Central memory CD4-positive, alpha-beta T cell (primary cell): Measurements from ENCODE around the gene PAPSS2.
"Not testable (repeated sequence)": the region's sequence is repeated elsewhere in the genome, so short reads cannot be mapped to it uniquely, and the experiment has no call there.

ENCODE experiments used
- DNase-seq: peaks from one replicate; pipeline ENCODE4 v3.0.0; 2022

Gene PAPSS2

DNA sequence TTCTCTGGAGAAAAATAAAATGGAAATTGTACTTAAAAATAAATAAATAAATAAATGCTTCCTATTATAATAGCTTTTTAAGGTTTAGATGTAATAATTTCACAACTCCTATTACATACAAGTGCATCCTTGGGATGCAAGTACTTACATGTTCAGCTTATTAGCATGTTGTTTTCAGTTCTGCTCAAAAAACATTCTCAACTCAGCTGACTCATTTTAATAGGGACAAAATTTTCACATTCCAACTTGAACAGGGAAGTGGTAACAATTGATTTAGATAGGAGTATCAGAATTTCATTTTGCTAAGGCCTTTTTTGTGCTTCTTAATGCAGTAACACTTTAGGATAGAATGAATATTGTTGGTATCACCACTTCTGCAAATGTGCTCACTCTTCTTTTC is 16.7 kb upstream of the PAPSS2 start:
- no peak for DNase-seq

DNA sequence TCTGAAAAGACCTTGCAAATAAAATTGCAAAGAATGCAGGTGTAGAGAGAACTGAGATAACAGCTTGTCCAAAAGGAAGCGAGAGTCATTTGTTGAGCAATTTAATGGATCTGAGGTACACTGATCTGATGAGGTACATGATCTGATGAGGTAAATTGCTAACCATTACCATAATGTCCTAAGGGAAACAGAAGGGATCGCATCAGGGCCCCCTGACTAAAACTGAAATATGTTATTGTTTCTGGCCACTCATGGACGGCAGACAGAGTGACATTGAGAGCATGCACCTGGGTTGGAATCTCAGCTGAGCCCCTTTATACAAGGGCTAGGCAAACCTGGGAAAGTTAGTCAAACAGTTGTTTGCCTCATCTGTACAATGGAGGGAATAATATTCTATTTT is 15.8 kb upstream of the PAPSS2 start:
- DNase-seq, result no peak

DNA sequence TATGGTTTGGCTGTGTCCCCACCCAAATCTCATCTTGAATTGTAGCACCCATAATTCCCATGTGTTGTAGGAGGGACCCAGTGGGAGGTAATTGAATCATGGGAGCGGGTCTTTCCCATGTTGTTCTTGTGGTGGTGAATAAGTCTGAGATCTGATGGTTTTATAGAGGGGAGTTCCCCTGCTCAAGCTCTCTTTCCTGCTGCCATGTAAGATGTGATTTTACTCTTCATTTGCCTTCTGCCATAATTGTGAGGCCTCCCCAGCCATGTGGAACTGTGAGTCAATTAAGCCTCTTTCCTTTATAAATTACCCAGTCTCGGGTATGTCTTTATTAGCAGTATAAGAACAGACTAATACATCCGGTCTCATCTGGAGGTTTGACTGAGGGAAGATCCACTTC is 15.2 kb upstream of the PAPSS2 start:
- DNase-seq, result not testable (repeated sequence)

DNA sequence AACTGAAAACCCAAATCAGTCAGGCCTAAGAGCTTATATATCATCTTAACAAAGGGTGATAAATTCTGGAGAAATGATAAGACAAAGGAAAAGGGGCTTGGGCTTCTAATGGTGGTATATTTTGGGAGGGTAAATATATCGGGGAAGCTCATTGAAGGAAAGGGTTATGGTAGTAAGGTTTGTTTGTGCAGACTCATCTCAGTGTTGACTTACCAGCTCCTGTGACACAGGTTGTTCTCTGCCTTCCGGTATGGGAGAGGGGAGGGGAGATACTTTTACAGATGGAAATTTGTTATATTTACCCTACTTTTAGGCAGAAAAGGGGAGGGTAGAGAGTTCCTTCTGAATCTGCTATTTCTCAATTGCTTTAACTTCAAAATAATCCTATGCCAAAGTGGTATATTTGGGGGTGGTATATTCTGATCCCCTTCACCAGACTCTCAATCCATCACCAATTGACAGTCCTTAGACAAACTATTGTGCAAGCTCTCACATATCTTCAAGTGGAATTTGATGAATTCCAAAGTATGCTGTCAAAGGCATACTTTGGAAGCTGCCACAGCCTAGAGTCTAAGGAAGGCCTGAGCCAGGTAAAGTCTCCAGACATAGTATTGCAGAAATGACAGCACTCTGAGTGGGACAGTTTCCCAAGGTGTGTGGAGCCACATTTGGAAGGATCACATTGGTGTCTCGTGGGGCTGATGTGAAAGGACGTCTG is 13.3 kb upstream of the PAPSS2 start:
- no peak for DNase-seq

DNA sequence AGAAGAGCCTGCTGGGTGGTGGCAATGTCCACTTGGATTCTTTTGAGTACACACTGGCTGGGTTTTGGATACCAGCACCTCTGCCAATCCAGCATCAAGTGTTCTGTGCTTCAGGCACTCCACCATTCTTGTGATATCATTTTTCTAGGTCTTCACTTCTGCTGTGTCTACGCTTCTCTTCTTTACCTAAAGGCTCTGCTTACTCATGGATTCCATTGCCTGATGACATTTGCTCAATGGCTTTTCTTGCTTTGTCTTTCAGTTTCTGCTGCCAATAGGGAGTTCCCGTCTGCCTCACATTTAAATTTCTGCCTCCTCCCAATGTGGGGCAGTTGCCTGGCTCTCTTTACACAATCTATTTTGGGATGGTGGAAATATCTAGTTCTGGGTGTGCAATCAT is 12.7 kb upstream of the PAPSS2 start:
- DNase-seq, result no peak

DNA sequence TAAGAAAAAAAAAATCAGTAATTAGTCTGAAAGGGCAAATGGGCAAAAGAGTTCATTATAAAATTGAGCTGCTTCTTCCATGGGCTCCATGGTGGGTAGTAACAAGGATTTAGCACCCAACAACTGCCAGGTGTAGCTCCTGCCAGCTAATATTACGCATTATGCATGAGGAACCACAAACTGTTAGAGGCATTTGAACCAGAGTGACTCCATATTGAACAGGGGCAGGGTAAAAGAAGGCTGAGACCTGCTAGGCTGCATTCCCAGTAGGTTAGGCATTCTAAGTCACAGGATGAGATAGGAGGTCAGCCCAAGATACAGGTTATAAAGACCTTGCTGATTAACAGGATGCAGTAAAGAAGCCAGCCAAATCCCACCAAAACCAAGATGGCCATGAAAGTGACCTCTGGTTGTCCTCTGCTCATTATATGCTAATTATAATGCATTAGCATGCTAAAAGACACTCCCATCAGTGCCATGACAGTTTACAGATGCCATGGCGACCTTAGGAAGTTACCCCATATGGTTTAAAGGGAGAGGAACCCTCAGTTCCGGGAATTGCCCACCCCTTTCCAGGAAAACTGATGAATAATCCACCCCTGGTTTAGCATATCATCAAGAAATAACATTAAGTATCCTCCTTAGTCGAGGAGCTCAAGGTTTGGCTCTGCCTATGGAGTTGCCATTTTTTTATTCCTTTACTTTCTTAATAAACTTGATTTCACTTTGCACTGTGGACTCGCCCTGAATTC is 8.7 kb upstream of the PAPSS2 start:
- DNase-seq, result no peak

DNA sequence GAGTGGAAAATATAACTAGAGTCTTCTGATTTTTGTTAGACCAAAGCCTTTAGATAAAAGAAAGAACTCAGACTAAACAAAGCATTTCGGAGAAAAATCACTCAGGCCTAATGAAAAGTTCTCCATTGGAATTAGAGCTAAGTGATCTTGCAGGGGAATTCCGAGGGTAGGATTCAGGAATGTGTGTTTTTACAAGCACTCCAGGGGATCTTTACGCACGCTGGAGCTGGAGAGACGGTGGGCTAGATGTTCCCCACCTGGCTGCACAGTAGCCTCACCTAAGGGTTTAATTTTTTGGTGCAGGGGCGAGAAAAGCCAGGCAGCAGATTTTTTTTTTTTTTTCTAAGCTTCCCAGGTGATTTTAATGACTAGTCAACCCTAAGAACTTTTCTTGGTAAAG is 7.9 kb upstream of the PAPSS2 start:
- DNase-seq, result no peak

DNA sequence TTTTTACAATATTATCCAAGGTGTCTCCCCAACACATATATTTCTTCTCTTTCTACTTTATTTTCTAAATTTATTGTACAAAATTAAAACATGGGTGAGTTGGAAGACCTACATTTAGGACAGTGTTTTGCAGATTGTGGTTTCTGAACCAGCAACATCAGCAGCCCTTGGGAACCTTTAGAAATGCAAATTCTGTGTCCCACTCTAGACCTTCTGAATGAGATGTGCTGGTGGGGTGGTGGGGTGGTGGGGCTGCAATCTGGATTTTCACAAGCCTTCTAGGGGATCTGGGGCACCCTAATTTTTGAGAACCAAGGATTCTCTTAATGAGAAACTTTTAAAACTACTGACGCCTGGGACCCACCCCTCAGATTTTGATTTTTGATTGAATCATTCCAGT is 7.4 kb upstream of the PAPSS2 start:
- DNase-seq, result no peak

DNA sequence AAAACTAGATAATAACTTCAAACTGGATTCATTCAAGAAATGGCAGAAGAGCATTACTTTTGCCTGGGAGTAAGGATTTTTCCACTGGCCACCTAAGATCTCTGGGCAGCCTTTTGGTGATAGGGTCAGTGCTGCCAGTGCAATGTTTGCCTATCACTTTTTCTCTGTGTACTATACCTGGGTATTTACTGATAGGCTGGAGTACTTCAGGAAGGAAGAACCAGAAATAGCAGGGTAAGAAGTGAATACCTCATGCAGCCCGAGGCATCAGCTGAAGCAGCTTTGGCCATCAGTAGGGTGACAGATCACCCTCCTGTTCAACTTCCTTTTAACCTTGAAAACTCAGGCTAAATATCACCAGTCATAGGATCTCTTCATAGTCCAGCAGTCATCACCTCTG is 5.5 kb upstream of the PAPSS2 start:
- no peak for DNase-seq

DNA sequence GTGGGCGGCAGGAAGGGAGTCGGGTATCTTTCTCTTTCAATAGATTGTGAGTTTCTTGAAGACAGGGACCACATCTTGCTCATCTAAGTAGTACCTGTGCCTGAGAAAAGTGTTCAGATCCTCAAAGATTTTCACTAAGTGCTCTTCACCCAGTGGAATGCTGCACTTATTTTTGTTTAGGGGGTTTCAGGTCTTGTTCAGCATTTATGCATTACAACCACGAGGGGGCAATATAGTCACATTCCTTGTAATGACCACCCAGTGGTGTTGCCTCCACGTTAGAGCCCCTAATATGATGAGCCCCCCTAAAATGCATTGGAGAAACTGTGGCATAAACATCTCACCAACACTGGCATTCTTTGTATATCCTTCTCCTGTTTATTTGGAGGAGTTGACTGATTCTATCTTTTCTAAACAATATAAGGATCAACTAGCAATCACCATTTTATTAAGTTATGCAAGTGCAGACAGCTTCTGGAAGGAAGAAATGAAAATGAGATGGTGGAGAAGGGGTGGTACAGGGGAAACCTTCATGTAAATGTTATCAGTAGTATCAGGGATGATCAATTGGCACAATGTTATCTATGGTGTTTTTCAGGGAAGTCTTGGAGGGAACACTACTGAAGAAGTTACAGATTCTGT is 3.1 kb upstream of the PAPSS2 start:
- DNase-seq, result peak; percentile 9

DNA sequence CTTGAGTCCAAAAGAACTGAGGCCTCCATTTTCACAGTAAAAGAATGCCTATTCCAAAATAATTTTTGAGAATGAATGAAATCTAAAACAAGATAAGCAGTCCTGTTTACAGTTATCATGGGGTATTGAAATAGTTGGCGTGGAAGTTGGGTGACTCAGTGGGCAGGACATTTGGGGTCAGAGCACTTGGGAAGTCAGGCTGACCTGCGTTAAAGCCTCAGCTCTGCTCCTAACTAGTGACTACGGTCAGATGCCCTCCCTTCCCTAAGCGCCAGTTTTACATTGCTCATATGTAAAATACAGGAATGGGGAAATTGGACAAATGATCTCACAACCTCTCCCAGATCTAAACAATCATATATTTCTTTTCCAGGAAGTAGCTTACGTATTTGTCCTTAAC is 2.3 kb upstream of the PAPSS2 start:
- no peak for DNase-seq

DNA sequence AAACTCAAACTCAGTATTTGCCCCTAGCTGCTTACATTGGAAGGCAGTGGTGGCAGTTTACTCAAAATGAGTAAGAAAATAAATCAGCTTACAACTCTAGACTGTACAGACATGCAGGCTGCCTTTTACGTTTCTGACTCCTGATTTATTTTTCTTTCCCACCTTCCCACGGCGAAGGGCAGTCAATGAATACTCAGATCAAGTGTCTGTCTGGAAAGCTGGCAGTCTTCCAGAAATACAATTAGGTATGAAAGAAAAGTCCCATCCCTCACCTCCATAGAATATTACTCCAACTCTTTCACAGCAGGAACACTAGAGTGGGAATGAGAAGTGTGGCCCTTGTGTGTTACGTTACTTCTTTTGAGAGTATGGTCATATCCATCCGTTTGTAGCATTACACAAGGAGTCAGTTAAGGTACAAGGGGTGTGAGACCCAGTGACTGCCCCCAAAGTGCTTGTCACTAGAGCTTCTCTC is 1.3 kb upstream of the PAPSS2 start:
- DNase-seq, result no peak

DNA sequence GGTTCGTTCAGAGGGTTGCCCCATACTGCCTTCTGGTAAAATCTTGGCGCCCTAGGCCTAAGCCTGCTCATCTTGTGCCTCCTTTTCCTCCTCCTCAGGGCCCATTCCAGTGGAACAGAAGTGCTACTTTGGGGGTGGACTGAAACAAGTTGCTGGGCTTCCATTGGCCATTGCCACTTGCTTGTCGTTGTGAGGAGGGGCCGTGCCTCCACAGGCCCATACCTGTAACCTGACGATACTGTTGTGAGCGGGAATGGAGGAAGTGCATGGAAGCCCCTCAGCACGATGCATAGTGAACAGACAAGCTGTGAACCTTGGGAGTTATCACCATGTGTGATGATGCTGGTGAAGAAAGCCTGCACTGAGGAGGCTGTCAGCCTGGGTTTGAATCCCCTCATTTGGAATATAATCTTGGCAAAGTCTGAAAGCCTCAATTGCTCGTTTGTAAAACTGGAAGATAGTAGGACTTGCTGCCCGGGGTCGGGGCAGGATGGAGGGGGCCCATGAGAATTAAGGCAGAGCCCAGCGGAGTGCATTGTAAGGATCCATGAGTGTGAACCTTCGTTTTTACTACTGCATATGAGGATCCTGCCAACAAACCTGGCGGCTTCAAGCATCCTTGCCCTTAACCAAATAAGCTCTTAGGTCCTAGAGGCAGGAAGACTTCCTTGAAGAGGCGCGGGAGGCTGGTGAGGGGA is 671 bp upstream of the PAPSS2 start:
- no peak for DNase-seq

DNA sequence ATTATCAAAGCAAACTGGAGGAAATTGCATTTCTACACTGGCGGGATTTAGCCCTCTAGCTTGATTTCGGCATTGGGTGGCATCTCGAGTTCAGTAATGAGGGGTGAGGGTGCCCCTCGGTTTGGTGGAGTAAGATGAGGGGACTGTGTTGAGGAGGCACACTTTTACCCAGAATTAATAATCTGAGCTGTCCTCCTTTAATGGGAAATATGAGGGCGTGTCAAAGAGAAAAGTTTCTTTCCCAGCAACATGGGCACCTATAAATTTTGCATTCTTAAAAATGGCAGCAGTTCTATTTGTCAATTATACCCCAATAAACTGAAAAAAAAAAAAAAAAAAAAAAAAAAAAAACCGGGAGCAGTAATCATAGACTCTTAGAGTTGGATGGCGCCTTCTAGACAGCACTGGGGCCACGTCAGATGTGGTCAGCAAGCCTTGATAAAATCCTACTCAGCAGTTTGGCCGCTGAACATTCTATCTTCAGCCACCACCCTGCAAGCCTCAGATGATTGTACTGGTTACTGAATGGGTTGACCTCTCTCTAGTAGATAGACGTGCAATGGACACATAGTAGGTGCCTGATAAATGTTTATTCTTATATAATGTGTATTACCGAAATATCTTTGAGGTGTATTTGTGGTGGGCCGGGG is 931 bp downstream of the PAPSS2 start:
- DNase-seq, result no peak

DNA sequence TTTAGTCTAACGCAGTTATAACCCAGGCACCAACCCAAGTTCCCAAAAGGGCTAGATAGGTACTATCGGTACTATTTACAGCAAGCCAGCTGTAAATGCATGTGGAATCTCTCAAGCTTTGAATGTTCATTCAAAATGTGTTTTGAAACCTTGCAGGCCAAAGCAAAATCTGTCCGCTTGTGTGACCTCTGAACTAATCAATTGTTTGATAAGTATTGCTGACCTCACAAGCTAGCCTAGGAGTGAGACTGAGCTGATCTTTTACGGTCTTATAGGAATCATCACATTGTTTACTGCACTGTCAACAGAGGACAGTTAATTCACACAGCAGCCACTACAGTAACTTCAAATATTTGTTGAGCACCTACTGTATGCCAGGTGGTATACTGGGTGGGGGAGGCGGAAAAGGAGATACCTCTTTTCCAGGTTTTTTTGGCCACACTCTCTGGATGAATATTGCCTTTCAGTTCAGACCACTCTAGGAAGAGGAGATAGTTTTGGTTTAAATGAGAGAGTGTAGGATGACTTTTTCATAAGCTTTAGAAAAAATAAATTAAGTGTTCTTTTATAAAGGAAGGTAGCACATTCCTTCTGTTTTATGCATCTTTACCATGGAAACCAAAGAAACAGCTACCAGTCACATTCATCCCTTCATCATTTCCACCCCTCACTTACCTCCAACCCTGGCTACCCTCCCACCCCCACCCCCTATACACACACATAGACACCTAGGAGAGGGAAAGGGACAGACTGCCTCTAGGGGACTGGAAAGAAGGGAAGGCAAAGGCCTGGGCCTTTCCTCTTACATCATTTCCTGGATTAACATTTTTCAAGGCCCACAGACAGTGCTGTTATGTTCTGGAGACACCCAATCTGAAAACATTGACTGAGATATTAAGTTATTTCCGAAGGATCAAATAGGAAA is 2.4 kb downstream of the PAPSS2 start:
- no peak for DNase-seq

DNA sequence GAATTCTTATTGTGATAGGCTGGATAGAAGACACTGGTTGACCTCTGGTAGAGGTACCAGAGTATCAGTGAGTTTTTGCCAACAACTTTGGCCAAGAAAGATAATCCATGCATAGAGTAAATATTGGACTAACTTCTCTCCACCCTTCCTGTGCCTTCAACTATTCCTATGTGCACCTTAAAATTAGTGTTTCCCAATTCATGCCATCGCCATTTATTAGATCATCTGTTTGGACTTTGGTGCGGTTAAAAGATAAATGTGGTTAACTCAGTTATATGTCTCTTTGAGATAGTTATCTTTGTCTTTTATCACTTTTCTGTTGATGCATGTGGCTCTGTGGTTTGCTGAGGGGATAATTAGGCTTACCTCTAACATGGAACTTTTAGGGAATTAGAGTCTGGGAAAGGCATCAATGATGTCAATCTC is 4.6 kb downstream of the PAPSS2 start:
- DNase-seq, result no peak

DNA sequence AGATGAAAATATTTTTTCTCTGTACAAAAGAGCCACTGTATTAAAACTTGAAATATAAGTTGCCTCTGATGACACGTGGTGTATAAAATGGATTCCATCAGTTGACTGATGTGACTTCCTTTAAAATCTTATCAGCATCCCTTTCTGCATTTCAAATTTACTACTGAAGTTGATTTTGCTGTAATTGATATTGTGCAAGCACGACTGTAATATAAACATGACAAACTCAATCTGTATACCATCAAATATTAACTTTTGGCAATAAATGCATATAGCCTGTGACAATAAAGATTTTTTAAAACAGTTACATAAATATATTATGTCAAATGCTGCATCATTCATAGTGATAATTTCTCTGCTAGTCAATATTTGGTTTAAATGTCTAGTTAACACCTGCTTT is 7.8 kb downstream of the PAPSS2 start:
- DNase-seq, result no peak

DNA sequence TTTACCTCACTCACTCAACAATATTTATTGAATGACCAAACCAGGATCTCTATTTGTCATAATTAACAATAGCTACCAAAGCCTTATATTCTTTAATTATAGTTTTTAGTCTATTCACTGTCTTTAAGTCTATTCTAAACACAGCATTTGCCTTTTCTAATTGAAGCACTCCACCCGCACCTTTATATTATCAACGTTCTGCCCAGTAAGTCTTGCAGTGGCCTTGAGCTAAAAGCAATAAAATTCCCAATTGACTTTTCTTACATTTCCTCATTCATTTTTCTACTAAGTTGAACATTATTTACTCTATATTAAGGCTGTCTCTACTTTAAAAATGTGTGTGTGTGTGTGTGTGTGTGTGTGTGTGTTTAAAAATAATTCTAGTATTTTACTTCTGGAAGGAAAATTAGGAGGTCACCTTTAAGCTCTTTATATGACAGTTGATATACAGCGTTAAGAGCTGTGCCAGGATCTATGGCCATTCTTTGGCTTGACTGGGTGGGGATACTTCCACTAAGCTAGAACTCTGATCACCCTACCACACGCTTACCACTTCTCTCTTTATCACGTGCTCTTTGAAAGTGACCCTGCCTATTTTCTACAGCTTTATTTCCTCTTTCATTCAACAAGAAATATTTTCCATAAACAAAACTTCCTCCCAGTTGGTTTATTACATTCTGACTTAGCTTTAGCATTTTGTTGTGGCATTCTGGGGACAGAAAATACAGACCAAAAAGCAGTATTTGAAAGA is 8.8 kb downstream of the PAPSS2 start:
- no peak for DNase-seq

DNA sequence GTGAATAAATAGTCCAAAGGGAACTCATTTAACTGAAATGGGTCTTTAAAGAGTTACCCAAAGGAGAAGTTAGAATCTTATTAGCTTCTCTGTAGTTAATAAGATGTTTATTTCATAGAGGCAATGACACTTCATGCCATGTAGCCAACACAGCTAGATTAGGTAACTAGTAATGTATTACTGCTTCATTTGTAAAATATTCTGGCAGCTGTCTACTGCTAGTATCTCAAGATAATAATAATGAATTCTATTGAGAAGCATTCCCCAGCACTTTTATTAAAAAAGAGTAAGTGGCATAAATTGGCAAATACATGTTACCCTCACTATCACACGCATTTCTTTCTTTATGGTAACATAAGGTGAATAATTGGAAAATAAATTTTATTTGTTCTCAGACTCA is 10.1 kb downstream of the PAPSS2 start:
- DNase-seq, result no peak

DNA sequence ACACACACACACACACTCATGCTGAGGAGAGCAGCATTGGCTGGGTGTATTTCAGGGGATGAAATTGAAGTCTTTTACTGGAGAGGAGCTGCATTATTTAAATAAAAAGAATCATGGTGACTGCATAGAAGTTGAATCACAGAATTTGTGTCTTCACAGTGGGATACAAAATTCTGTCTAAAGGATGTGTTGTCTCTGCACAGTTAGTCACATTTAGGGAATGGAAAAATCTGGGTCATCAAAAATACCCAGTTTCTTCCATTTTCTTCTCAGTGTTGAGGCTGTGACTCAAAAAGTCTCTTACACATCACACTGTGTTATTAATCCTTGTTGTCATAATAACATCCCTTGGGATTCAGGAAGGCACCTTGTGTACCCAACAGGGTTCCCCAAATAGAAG is 10.9 kb downstream of the PAPSS2 start:
- no peak for DNase-seq
